GDM1 (cell line): ENCODE results near the gene ITGA11.

Experiments
- DNase-seq: peaks from one replicate; lab custom pipeline; 2025; lab: John Stamatoyannopoulos, UW

Gene ITGA11

DNA sequence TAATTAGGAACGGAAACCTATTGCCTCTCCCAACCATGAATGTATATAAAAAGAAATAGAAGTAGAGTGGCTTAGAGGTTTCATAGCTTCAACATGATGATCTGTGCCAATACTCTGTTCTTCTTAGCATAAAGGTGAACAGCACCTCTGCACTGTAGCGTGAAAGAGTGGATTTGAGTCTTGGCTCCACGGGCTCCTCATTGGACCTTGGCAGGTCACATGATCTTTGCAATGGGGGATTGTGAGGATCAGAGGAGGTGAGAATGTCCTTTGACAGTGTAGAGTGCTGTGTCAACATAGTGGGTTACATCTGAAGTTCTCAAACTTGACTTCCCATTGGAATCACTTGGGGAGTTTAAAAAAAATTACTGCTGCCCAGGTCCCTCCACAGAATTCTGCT, 103.0 kb downstream of the ITGA11 start:
- no peak for DNase-seq

DNA sequence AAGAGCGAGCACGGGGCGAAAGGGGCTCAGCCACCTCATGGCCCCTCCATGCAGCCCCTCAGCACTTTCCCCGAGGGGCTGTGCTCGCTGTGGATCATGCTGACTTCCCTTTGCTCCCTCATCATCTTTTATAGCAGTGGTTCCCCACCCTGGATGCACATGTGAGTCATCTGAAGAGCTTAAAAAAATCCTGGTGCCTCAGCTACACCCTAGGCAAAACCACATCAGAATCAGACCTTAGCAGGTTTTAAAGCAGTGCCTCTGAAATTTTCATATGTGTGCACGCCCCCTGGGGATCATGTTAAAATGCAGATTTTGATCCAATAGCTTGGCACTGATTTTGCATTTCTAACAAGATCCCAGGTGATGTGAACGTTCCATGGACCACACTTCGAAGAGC, 103.5 kb downstream of the ITGA11 start:
- DNase-seq: no peak

DNA sequence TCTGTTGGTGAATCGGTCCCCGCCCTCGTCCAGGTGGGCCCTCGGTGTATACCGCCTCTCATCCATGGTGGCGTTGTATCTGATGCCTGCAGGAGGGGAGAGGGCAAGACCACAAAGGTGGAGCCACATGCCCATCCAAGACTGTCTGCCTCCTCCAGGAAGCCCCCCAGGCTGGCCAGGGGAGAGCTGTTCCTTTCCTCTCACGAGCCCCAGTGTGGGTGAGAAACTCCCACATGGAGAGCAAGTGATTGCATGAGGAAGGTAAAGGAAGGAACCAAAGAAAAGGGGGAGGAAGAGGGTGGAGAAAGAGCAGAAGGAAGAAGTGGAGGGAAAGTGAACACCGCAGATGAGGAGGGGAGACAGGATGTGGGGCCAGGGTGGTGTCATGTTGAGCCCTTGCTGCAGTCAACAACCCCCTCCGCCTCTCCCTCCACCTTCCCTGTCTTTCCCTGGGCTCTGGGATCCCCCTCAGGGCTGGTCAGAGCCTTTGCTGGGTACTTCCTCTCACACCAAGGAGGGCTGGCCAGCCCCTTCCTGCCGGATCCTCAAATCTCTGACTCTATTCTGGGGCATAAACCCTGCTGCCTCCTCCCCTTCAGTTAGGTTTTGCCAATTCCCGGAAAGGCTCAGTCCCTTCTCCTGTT, 105.1 kb downstream of the ITGA11 start:
- no peak for DNase-seq

DNA sequence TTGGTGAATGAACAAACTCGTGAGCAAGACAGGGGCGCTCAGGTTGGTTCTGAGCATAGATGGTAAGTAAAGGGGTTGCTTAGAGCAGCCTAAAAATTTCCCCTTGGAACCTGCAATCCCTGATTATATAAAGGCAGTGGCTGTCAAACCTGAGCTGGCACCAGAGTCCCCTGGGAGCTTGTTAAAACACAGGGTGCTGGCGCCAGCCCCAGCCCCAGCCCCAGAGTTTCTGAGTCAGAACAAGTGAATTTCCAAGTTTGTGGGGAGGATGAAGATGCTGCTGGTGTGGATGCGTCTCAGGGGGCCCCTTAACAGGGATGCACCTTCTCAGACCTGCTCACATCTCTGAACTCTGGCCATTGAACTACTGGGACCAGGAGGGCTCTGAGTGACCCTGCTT, 106.2 kb downstream of the ITGA11 start:
- DNase-seq: no peak

DNA sequence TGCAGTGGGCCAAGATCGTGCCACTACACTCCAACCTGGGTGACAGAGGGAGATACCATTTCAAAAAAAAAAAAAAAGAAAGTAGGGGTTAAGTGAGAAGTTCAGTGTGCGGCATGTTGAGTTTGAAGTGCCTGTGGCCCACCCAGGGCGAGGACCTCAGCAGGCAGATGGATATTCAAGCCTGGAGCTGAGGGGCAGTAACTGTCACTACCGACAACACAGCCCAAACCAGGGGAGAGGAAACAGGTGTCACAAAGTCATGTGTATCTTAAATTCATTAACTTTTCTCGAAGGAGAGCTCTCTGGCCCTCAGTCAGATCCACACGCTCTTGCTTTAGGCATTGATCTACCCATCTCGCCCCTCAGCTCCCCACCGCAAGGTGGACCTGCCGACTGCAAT, 109.2 kb downstream of the ITGA11 start:
- DNase-seq: no peak

DNA sequence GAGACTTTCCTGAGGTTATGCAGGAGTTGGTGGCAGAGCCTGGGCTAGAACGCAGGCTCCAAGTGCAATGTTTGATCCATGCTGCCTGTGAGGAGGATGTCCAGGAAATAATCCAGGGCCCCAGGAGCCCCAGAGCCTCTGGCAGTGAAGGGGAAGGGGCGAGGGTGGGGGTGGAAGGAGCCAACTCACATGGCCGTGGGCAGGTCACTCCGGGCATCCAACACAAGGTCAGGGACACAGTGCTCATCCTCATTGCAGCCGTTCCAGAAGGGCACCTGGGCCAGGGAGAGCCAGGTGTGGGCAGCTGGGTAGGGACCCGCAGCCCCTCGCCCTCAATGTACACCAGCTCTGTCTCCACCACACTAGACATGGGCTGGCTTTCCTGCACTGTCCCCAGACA, 110.7 kb downstream of the ITGA11 start:
- DNase-seq: no peak

DNA sequence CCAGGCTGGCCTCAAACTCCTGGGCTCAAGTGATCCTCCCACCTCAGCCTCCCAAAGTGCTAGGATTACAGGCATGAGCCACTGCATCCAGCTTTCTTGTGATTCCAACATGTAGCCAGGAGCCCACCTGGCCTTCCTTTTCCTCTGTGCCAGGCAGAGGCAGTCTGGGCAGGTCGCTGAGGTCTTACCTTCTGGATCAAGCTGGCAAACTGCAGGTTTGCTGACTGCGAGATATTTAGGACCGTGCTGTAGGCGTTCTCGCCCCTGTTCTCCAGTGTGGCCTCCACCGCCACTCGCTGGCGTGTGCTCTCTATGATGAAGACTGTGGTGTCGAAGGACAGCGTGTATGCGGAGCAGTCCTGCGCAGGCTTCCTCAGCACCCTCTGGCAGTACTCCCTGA, 112.0 kb downstream of the ITGA11 start:
- no peak for DNase-seq

DNA sequence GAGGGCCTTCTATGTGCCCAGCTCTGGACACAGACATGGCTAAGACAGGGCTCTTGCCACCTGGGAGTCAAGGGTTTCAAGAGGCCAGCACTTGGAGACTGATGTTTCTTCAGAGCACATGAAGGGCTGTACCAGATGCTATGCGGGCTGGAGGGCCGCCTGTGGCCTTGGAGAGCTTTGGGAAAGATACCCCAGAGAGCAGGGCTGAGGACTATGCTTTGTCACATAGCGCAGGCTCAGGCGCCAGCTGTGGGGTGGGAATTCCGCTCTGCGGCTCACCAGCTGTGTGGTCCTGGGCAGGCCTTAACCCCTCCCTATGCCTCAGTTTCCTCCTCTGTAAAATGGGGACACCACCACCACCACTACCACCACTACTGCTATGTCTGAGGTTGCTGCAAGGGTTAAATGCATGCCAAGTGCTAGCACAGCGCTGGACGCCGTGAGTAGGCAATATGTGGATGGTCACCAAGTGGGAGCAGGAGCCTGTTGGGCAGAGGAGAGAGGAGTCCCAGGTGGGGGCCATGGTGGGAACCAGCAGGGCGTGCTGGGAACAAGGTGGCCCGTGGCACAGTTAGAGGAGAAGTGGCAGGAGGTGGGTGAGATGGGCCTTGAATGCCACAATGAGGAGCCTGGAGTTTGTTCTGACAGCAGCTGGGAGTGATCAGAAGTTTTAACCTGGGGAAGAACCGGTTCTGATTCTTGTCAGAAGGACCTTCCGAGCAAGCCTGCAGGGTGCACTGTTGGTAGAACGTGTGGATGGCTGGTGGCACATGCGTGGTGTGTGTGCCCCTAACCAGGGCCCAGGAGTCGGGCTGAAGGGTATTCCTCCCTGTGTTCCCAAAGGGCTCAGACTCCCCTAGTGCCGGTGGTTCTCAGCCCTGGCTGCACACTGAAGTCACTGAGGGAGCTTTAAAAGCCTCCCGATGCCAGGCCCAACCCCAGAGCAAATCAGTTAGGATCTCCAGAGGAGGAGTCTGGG, 112.7 kb downstream of the ITGA11 start:
- no peak for DNase-seq

DNA sequence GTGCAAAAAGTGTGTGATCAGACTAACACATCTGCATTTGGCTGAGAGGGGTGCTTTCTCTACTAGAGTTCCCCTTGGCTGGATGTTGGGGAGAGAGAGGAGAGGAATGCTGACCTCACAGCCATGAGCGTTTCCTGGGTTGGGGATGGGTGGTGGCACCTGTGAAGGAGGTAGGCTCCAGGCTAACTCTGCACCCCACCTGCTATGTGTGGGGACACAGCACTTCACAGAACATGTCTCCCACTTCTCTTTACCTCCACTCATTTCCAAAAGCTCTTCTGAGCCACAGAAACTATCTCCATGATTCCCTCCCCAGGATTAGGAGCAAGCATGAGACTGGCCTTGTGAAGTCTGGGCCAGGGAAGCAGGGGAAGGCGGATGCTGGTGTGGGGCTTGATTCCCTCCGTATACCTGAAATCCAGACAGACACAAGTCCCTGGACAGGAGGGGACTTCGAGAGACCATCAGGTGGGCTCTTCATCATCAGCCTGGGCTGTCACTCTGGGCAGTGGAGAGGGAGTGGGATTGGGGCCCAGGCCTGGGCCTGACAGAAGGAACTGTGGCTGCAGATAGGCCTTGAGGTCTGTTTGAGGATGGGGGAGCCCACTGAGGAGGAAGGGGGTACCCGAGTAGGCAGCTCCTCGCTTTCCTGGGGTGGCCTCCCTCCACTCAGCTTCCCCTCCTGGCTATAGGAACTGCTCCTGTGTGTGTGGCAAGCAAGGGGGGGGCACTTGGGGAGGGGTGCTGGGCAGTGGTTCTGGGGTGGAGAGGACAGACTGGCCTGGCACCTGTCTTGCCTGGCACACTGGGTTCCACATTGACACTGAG, 113.7 kb downstream of the ITGA11 start:
- no peak for DNase-seq

DNA sequence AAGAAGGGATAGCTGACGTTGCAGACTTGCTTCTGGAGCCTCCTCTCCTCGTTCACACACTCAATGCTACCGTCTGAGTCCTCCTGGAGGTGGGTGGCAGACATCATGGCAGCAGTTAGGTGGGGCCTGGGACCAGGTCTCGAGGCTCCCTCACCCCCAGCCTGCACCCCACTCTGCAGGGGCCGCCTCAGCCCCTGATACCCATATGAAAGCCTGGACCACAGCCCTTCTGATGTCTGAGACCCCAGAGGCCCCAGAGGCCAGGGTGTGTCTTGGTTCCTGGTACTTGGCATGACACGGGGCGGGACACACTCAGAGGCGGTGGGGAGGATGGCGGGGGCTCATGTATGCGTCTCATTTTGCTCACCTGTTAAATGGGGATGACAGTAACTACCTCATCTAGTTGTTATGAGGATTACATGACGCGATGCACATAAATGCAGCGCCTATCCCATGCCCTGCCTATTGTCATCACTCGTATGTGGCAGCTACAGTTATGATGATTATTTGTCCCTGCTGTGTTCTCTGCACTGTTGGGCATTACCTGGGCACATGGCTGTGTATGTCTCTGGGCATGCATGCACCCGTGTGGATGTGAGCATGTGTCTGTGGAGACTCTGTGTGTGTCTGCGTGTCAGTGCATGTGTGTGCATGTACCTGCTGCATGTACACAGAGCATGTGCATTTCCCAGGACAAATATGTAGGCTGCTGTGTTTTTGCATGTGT, 114.5 kb downstream of the ITGA11 start:
- no peak for DNase-seq

DNA sequence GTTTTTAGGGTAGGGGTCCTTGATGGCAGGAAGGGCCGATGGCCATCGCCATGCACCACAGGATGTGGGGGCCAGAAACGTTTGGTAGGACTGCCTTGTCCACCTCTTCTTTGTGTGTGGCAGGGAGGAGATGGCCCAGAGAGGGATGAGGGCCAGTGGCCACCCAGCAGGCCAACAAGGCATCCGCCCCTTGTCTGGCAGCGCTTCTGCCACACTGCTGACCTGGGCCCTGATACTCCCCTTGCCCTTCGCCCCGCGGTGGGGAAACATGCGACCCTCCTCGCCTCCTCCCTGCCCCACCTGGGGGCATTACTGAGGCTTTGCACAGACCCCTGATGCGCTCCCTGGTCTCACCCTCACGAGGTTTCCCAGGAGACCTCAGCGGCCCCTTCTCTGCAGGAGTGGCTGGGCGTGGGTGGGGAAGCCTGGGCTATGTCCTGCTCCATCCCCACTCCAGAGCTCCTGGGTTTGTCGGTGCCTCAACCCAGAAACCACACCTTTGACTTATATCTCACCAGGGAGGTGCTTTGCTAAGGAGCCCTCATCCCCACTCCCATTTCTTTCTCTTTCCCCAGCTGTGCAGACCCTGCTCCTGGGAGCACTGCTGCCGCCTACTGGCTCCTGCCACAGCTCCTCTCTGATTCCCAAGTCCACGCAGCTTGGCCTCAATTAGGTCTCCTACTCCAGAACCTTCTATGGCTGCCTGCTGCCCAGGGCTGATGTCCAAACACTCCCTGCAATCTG, 115.7 kb downstream of the ITGA11 start:
- no peak for DNase-seq

DNA sequence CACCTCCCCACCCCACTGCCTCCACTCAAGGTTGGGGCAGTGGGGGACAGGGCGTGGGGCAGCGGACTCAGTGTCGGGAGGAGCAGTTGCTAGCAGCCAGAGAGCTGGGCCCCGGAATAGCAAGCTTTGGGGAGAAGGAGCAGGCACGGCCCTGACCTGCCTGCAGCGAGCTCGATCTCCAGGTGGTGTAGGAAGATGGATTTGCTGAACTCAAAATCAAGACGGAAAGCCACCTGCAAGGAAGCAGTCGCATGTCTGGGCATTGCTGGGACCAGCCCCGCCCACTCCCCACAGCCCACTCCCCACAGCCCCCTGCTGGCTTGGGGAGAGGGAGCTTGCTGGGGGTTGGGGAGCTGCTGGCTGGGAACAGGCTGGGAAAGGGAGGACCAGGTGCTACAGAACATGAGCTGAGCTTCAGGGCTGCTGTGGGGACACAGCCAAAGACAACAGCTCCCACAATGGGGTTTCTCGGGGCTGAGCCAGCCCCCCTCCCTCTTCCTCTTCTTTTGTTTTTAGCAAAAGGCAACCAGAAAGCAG, 116.4 kb downstream of the ITGA11 start:
- DNase-seq: no peak

DNA sequence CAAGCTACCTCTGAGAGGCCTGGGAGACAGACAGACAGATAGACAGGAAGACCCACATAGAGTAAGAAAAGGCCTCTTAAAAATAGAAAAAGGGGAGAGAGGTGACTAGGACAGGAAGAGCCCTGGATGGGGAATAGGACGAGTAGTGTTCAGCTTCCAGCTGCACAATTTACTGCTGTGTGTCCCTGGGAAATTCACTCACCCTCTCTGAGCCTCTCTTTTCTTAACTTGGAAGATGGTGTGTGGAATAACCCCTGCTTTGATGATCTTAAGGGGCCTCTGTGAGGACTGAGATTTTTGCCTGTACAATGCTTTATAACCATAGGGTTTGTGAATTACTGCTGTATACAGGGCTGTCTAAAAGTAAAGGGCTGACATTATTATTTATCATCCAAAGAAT, 116.9 kb downstream of the ITGA11 start:
- no peak for DNase-seq

DNA sequence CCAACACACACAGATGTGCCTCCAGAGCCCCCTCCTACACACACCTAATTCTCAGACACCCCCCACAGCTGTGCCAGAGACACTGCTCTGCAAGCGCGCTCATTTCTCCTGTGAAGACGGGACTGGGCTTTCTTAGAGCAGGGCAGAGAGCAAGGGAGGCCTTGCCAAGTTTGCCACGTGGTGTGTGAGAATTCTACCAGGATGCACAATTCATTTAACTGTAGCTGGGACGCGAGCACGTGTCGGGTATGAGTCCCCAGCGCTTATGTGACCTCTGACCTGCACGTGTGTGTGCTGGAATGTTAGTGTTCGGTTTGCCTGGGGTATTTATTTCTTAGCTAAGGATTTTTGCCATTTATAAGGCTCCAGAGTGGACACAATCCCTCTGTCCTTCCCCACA, 117.4 kb downstream of the ITGA11 start:
- DNase-seq: no peak

DNA sequence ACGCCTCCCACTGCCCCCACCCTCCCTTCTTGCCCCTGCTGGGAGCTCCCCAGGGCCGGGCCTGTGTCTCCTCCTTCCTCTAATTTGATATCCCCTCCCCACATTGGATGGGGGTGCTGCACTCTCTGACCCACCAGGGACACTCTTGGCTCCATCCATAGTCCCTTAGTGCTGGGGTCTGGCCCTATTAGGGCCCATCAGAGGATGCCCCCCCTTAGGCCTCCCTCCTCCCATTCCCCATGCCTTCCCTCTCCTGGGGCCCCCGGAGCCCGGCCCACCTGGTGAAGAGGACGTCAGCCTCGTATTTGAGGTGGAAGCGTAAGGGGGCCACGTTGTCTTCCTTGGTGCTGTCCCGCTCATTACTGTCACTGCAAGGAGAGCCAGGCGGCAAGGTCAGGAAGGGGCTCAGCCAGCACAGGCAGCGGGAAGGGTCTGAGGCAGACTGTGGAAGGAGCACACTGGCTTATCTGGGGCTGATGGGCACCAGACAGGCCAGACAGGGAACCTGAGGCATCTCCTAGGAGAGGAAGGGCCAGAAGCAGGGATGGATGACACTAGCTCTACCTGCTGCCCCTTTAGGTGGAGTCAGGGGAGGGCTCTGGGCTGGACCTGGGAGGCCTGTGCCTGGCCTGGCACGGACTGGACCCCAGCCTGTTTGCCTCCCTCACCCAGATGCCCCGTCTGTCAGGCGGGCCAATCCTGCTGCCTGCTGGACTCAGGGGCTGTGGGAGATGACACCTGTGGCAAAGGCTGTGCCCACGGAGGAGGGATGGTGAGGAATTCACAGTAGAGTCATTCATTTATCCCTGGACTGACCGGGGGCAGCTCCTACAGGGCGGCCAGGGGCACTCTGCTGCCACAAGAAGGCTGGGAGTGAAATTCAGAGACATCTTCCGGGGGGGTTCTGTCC, 118.2 kb downstream of the ITGA11 start:
- DNase-seq: no peak

DNA sequence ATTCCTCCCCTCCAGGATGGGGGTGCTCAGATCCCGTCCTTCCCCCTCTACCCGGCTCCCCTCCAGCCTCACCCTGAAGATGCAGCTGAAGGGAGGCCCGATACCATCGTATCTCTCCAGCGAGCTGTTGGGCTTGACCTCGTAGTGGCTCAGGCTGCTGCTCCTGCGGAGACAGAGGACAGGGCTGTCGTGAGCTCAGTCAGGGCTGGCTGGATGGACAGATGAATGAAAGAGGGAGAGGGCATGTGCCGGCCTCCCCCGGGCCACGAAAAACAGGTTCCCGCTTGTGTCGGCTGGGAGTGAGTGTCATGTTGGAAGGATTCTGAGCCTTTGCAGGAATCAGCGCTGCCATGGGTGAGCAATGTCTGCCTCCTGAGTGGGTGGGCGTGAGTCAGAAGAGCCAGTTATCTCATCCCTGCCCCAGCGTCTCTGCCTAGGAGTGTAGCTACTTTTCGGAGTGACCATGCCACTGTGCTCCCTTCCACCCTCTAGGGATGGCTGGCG, 119.2 kb downstream of the ITGA11 start:
- DNase-seq: no peak

DNA sequence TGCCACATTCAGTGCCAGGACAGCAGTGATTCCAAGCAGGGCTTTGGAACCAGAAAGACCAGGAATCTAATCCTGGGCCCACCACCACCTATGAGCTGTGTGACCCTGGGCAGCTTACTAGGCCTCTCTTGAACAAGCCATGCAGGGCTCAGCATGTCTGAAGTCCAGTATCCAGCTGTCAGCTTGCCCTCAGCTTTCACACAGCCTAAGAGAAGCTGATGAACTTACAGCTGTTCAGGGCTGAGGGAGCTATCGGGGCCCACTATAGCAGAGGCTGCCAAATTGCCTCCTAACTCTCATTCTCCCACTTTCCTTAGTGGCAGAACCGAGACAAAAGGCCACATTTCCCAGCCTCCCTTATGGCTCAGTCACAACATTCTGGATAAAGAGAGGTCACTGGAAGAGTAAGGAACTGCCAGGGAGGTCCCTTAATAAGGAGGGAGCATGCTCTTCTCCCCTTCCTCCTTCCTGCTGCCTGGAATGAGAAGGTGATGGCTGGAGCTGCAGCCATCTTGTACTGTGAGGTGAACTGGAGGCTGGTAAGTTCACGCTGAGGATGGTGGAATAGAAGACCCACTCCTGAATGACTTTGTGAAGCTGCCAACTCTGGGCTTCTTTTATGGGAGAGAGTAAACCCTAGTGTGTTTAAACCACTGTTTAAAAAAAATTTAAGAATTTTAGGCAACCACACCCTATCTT, 120.0 kb downstream of the ITGA11 start:
- DNase-seq: no peak

DNA sequence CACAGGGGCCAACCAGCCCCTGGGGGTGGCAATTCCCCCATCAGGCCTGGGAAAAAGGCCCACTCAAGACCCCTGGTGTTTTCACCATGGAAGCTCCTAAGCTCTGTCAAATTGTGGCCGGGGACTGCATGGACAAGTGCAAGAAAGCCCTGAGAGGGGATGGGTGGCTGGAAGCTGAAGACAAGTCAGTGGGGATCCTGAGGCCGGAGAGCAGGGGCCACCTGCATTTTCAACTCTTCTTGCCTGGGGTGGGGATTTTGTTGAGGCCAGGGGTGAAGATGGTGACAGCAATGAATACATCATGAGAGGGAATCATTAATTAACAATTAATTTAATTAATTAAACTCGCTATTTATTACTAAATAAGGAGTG, 120.5 kb downstream of the ITGA11 start:
- no peak for DNase-seq
